GM20000 (cell line): ENCODE data around the gene ASCC3.
"Not testable (repeated sequence)": the region's sequence is repeated elsewhere in the genome, so short reads cannot be mapped to it uniquely, and the experiment has no call there.

Experiments
- DNase-seq: peaks from one replicate; pipeline ENCODE4 v3.0.0; 2012; ENCODE audit warnings: low spot score
- CTCF ChIP-seq: IDR thresholded peaks from 2 replicates; pipeline ENCODE4 v1.5.1; 2012; ENCODE audit warnings: mild to moderate bottlenecking, control low read depth; ENCODE audit errors: extremely low read depth, missing control alignments

ASCC3 gene

GRCh38 chr6:100897671-100898070 is 16.5 kb upstream of the ASCC3 start:
- DNase-seq = no peak
- no peak for TF ChIP-seq CTCF

GRCh38 chr6:100893743-100894142 is 12.6 kb upstream of the ASCC3 start:
- TF ChIP-seq CTCF = no peak

GRCh38 chr6:100892693-100893092 is 11.6 kb upstream of the ASCC3 start:
- DNase-seq = no peak
- TF ChIP-seq CTCF = no peak

More at GRCh38 chr6:100893743-100894142, 12.6 kb upstream of the ASCC3 start:
- no peak for DNase-seq

- TF ChIP-seq CTCF = no peak
- no peak for DNase-seq
These were observed 11.0 kb upstream of the ASCC3 start for GRCh38 chr6:100892116-100892515.

GRCh38 chr6:100891079-100891478 is 9.9 kb upstream of the ASCC3 start:
- no peak for TF ChIP-seq CTCF
- DNase-seq = no peak

- not testable (repeated sequence) for DNase-seq
These were observed 9.5 kb upstream of the ASCC3 start for GRCh38 chr6:100890646-100891045.

- no peak for TF ChIP-seq CTCF
- DNase-seq = no peak
These were observed 8.2 kb upstream of the ASCC3 start for GRCh38 chr6:100889351-100889750.

GRCh38 chr6:100886076-100886475 is 4.9 kb upstream of the ASCC3 start:
- DNase-seq = no peak
- no peak for TF ChIP-seq CTCF
